ENCODE results near the gene MRPL20. TPM values are rescaled to one million over a fixed set of nuclear protein-coding genes. Genes with fewer than 3 reads are reported as not detected.
"Not testable (repeated sequence)": the region's sequence is repeated elsewhere in the genome, so short reads cannot be mapped to it uniquely, and the experiment has no call there.

MRPL20 gene
- 100 to 1,000 TPM; 162 to 165 TPM for total RNA-seq
- polyA plus RNA-seq, result 100 to 1,000 TPM; 203 to 233 (median 224) TPM
- total RNA-seq, result 33.5 to 136 (median 55.1) reads per million in 6 experiments

- DNase-seq (peak; percentile 90 to 98 (median 94)), ATAC-seq (peak; percentile 94 to 95)
- Mint-ChIP-seq H3K36me3 (peaks cover 0 to 42% (median 7%) of the 10 kb centered on the region in 3 donors), H3K27ac (peak within 1 kb of the TSS; percentile 89 to 98 (median 96)), H3K4me3 (peak within 1 kb of the TSS; percentile 88 to 97 (median 92)), H3K27me3 (no peaks in the 10 kb centered on the region), H3K9me3 (no peaks in the 10 kb centered on the region), H3K4me1 (peaks cover 17 to 57% (median 37%) of the 10 kb centered on the region in 4 donors)
- POLR2A ChIA-PET, result interaction anchor here (0.7 to 5.7 kb wide), 20 partner anchors 9 to 476 kb away, joined by 3 to 70 read pairs (median 4); partner anchors contain the start of genes AURKAIP1, CCNL2, MIB2 and MXRA8
Measured at GRCh38 chr1:1406821-1407635, at the start of gene MRPL20. MRPL20 (minus strand) TSS chr1:1407293; CDS start chr1:1407217, 76 bp downstream.

DNA sequence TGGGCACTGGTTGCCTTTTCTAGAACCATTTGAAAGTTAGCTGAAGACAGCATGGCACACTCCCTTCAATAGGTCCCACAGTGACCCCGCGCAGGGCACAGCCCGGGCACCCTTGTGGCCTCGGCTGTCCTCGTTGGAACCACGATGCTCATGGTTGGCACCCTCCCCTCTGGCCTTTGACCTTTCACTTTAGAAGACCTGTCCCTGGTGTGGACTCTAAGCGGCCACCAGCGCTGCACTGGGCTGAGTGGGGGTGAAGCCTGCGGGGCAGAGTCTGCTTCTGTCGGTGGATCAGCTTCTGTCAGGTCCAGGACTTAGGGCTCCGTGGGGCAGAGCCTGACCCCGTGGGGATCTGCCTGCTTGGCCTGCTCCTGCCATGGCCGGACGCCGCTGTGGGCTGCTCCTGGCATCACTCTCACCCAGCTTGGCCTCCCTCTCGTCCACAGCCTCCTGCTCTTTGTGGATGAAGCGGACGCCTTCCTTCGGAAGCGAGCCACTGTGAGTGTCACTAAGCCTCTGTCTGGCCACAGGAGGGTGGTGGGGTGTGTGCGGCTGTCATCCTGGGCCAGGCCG, 49.7 kb upstream of the MRPL20 start:
- POLR2A ChIA-PET, H3K36me3 Mint-ChIP-seq, H3K4me3 Mint-ChIP-seq, DNase-seq, H3K4me1 Mint-ChIP-seq, H3K27ac Mint-ChIP-seq, ATAC-seq, H3K27me3 Mint-ChIP-seq, H3K9me3 Mint-ChIP-seq: not testable (repeated sequence)

GRCh38 chr1:1455934-1456333, 48.8 kb upstream of the MRPL20 start:
- ATAC-seq, DNase-seq, H3K27me3 Mint-ChIP-seq, H3K36me3 Mint-ChIP-seq, H3K4me1 Mint-ChIP-seq, H3K9me3 Mint-ChIP-seq, H3K27ac Mint-ChIP-seq, H3K4me3 Mint-ChIP-seq, POLR2A ChIA-PET: not testable (repeated sequence)

- Mint-ChIP-seq H3K27me3 (peaks cover 0 to 2% (median 0%) of the 10 kb centered on the region in 5 donors), H3K4me3 (no peak overlapping the region), H3K4me1 (no peaks in the 10 kb centered on the region), H3K27ac (no peak overlapping the region), H3K36me3 (no peaks in the 10 kb centered on the region), H3K9me3 (no peaks in the 10 kb centered on the region)
- DNase-seq, result no peak
- no peak for ATAC-seq
- POLR2A ChIA-PET, result no interaction called here
Measured at GRCh38 chr1:1455366-1455884, 48.3 kb upstream of the MRPL20 start.

DNA sequence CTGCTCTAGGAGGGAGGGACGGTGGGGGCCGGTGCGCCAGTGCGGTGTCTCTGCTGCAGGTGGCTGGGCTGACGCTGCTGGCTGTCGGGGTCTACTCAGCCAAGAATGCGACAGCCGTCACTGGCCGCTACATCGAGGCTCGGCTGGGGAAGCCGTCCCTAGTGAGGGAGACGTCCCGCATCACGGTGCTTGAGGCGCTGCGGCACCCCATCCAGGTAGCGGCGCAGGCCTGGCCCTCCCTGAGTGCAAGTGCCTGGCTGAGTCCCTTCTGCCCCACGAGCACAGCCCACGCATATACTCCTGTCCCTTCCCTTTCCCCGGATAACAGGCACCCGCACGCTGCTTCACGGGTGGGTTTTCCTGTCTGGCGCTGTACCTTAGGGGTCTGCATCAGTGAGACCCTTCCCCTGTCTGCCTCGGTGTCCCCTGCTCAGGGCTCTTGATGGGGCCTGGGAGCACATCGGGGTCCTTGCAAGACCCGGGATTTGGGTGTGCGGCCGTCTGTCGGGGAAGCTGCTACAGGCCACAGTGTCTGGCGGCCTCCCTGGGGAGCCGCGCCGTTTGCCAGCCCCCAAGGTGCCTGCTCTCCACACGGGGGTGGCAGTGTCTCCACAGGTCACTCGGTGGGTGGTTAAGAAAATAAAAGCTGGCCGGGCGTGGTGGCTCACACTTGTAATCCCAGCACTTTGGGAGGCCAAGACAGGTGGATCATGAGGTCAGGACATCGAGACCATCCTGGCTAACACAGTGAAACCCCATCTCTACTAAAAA, 47.4 kb upstream of the MRPL20 start:
- DNase-seq, result not testable (repeated sequence)

DNA sequence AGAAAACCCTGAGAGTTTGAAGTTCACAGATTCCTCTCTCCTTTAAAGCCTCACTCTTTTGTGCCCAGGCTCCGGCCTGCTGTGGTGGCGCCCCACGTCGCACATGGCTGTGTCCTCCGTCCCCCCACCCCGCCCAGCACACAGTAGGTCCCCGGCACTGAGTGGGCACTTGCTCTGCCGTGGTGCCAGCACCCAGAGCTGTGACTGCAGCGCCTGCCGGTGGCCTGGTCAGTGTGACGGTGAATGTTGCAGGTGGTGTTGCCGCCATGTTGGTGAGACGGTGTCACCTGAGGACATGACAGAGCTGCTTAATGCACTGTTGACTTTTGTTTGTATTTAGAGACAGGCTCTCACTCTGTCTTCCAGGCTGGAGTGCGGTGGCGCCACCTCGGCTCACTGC, 45.8 kb upstream of the MRPL20 start:
- H3K4me3 Mint-ChIP-seq, result no peak overlapping the region
- H3K27ac Mint-ChIP-seq, result no peak overlapping the region
- H3K4me1 Mint-ChIP-seq, result no peaks in the 10 kb centered on the region
- peaks cover 0 to 4% (median 0%) of the 10 kb centered on the region in 5 donors for H3K27me3 Mint-ChIP-seq
- DNase-seq (no peak), ATAC-seq (no peak)
- POLR2A ChIA-PET, result no interaction called here
- no peaks in the 10 kb centered on the region for H3K36me3 Mint-ChIP-seq
- H3K9me3 Mint-ChIP-seq, result no peaks in the 10 kb centered on the region

More for the DNA sequence above, 47.4 kb upstream of the MRPL20 start:
- not testable (repeated sequence) for H3K27me3 Mint-ChIP-seq, H3K9me3 Mint-ChIP-seq, H3K27ac Mint-ChIP-seq, H3K4me3 Mint-ChIP-seq, ATAC-seq, H3K4me1 Mint-ChIP-seq, H3K36me3 Mint-ChIP-seq
- POLR2A ChIA-PET, result interaction anchor here (0.7 kb wide), 1 partner anchor 95 kb away, joined by 11 read pairs; no protein-coding TSS in a partner anchor

DNA sequence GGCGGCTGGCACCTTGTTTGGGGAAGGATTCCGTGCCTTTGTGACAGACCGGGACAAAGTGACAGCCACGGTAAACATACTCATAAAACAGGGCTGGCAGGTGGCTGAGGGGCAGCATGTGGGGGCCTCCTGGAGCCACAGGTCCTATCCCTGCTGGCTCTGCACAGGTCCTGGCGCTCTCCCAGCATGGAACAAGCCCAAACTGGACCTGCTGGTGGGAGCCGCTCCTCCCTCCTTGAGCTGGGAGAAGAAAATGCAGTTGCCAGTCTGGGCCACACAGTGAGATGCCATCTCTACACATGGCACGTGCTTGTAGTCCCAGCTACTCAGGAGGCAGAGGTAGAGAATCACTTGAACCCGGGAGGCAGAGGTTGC, 45.3 kb upstream of the MRPL20 start:
- H3K36me3 Mint-ChIP-seq, H3K4me3 Mint-ChIP-seq, H3K4me1 Mint-ChIP-seq, H3K27ac Mint-ChIP-seq, ATAC-seq, H3K27me3 Mint-ChIP-seq, POLR2A ChIA-PET, H3K9me3 Mint-ChIP-seq: not testable (repeated sequence)
- peak in 1 of 10 donors; percentile 19 for DNase-seq

GRCh38 chr1:1451696-1452364, 44.7 kb upstream of the MRPL20 start:
- POLR2A ChIA-PET, result no interaction called here
- DNase-seq, result peak in 1 of 10 donors; percentile 24
- Mint-ChIP-seq H3K9me3 (no peaks in the 10 kb centered on the region), H3K4me1 (no peaks in the 10 kb centered on the region), H3K27ac (no peak overlapping the region), H3K27me3 (peaks cover 0 to 4% (median 0%) of the 10 kb centered on the region in 5 donors), H3K4me3 (no peak overlapping the region), H3K36me3 (no peaks in the 10 kb centered on the region)
- no peak for ATAC-seq

DNA sequence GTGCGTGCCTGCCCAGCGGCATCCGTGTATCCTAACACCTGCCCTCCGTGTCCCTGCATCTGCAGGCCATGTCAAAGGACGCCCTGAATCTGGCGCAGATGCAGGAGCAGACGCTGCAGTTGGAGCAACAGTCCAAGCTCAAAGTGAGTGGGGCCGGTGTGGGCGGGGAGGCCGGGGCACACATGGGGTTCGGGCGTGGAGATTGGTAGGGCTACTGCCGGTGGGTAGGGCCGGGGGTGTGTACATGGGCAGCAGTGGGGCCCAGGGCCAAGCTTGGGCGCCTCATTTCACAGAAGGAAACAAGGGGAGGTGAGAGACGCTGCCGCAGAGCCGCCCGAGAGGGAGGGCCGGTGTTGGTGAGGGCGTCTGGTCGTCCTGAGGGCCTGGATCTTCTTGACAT, 43.5 kb upstream of the MRPL20 start:
- POLR2A ChIA-PET, H3K4me1 Mint-ChIP-seq, H3K4me3 Mint-ChIP-seq, H3K36me3 Mint-ChIP-seq, H3K27me3 Mint-ChIP-seq, H3K9me3 Mint-ChIP-seq, H3K27ac Mint-ChIP-seq, ATAC-seq: not testable (repeated sequence)
- DNase-seq, result peak in 1 of 10 donors; percentile 56

GRCh38 chr1:1449099-1449739, 42.1 kb upstream of the MRPL20 start, which contains the start of gene ATAD3C:
ATAD3C (plus strand) TSS chr1:1449689; CDS start chr1:1450684, 995 bp downstream.
- peak within 1 kb of the TSS in 2 of 10 donors; percentile 43 to 50 for H3K27ac Mint-ChIP-seq
- DNase-seq, result no peak
- POLR2A ChIA-PET, result no interaction called here
- peaks cover 0 to 4% (median 0%) of the 10 kb centered on the region in 5 donors for H3K27me3 Mint-ChIP-seq
- no peaks in the 10 kb centered on the region for H3K4me1 Mint-ChIP-seq
- no peak within 1 kb of the TSS for H3K4me3 Mint-ChIP-seq
- no peaks in the 10 kb centered on the region for H3K9me3 Mint-ChIP-seq
- H3K36me3 Mint-ChIP-seq, result no peaks in the 10 kb centered on the region
- no peak for ATAC-seq

DNA sequence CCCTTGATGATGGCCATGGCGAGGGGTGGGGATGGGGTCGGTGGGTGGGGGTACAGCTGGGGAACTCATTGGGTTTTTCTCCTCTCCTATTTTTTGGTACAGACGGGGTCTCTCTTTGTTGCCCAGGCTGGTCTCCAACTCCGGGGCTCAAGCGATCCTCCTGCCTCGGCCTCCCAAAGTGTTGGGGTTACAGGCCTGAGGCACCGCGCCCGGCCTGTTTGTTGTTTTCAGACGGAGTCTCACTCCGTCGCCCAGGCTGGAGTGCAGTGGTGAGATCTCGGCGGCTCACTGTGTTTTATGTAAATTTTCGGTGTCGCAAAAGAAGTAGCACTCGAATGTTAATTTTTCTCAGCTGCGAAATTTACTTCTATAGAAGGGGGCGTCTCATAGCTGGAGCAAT, 39.5 kb upstream of the MRPL20 start:
- POLR2A ChIA-PET, ATAC-seq, DNase-seq: not testable (repeated sequence)

More for the DNA sequence above, 39.5 kb upstream of the MRPL20 start:
- H3K27me3 Mint-ChIP-seq, H3K4me1 Mint-ChIP-seq, H3K4me3 Mint-ChIP-seq, H3K36me3 Mint-ChIP-seq, H3K27ac Mint-ChIP-seq, H3K9me3 Mint-ChIP-seq: not testable (repeated sequence)
